Activated CD8-positive, alpha-beta memory T cell treated with anti-CD3 and anti-CD28 coated beads, Interleukin-2, amount 10 ng/mL, durations not matched to agents 7 days and 5 days (primary cell): ENCODE measurements around the gene SIRT2. TPM values are rescaled to one million over a fixed set of nuclear protein-coding genes. Genes with fewer than 3 reads are reported as not detected.
A peak's percentile ranks its signal among the peaks of the same experiment; 100 is the strongest.
"Not testable (repeated sequence)": the region's sequence is repeated elsewhere in the genome, so short reads cannot be mapped to it uniquely, and the experiment has no call there.

Source experiments
- ATAC-seq: fragments of 150-1000 bp; cut with Tn5 transposase; one replicate; pipeline ENCODE4 v1.10.0; 2021; ENCODE audit warnings: moderate library complexity
- CTCF ChIA-PET: fragments of 350-600 bp; sonication (Branson Sonifier 250); formaldehyde crosslinking; loops from one replicate; lab custom pipeline; 2021; ENCODE audit warnings: antibody characterized with exemption; lab: Charles Lee
- DNase-seq: peaks from one replicate; pipeline ENCODE4 v3.0.0-alpha.2; 2020
- H3K27ac Mint-ChIP-seq: one replicate; pipeline ENCODE4 v1.8.0; 2021; ENCODE audit warnings: mild to moderate bottlenecking, mixed read lengths
- H3K27me3 Mint-ChIP-seq: one replicate; pipeline ENCODE4 v1.8.0; 2021; ENCODE audit warnings: mixed read lengths
- H3K36me3 Mint-ChIP-seq: one replicate; pipeline ENCODE4 v1.8.0; 2021; ENCODE audit warnings: mild to moderate bottlenecking, mixed read lengths
- H3K4me1 Mint-ChIP-seq: one replicate; pipeline ENCODE4 v1.8.0; 2021; ENCODE audit warnings: mixed read lengths
- H3K4me3 Mint-ChIP-seq: one replicate; pipeline ENCODE4 v1.8.0; 2021; ENCODE audit warnings: mild to moderate bottlenecking, moderate library complexity, mixed read lengths
- H3K9me3 Mint-ChIP-seq: one replicate; pipeline ENCODE4 v1.8.0; 2022; ENCODE audit warnings: low read depth, mixed read lengths
- total RNA-seq, 2 experiments: library from RNA; stranded (reverse); gene quantifications; one replicate each; pipeline ENCODE4 v1.2.3, GENCODE V29; 2021

The SIRT2 gene
- total RNA-seq, 2 experiments from 2014 or later = 47.1 to 47.8 TPM

GRCh38 chr19:38880882-38881609 lies 18.4 kb downstream of the SIRT2 start:
- H3K27me3 Mint-ChIP-seq = no peaks in the 10 kb centered on the region
- H3K4me3 Mint-ChIP-seq = no peak overlapping the region
- DNase-seq (no peak), ATAC-seq (no peak)
- H3K4me1 Mint-ChIP-seq = peaks cover 28% of the 10 kb centered on the region
- CTCF ChIA-PET = no interaction called here
- no peak overlapping the region for H3K27ac Mint-ChIP-seq
- no peaks in the 10 kb centered on the region for H3K9me3 Mint-ChIP-seq
- peaks cover 6% of the 10 kb centered on the region for H3K36me3 Mint-ChIP-seq

- Mint-ChIP-seq H3K9me3 (no peaks in the 10 kb centered on the region), H3K36me3 (peaks cover 7% of the 10 kb centered on the region), H3K4me3 (no peak overlapping the region), H3K27me3 (no peaks in the 10 kb centered on the region), H3K27ac (peak overlapping the region; percentile 54), H3K4me1 (peaks cover 31% of the 10 kb centered on the region)
- CTCF ChIA-PET = interaction anchor here (2.3 to 5.4 kb wide), 3 partner anchors 8 to 146 kb away, joined by 5 to 55 read pairs (median 12); no protein-coding TSS in a partner anchor
- ATAC-seq = no peak
- DNase-seq = no peak
Observed at GRCh38 chr19:38880076-38880881, 19.1 kb downstream of the SIRT2 start.

GRCh38 chr19:38879400-38879751 lies 20.0 kb downstream of the SIRT2 start:
- Mint-ChIP-seq H3K9me3 (no peaks in the 10 kb centered on the region), H3K27ac (peak overlapping the region; percentile 98), H3K36me3 (peaks cover 9% of the 10 kb centered on the region), H3K27me3 (no peaks in the 10 kb centered on the region), H3K4me1 (peaks cover 31% of the 10 kb centered on the region), H3K4me3 (no peak overlapping the region)
- DNase-seq = no peak
- no peak for ATAC-seq
- CTCF ChIA-PET = interaction anchor here (1.1 to 5.4 kb wide), 12 partner anchors 9 to 261 kb away, joined by 3 to 55 read pairs (median 7); partner anchors contain the start of genes EIF3K, HNRNPL, MRPS12 and NFKBIB

- Mint-ChIP-seq H3K27ac (peak overlapping the region; percentile 98), H3K4me3 (peak overlapping the region; percentile 91), H3K27me3 (no peaks in the 10 kb centered on the region), H3K36me3 (peaks cover 10% of the 10 kb centered on the region), H3K9me3 (no peaks in the 10 kb centered on the region), H3K4me1 (peaks cover 31% of the 10 kb centered on the region)
- ATAC-seq = peak; percentile 34
- no peak for DNase-seq
- CTCF ChIA-PET = interaction anchor here (0.8 to 5.4 kb wide), 18 partner anchors 9 to 476 kb away, joined by 3 to 55 read pairs (median 5); partner anchors contain the start of genes ECH1, EIF3K, FAM98C and HNRNPL
Observed at GRCh38 chr19:38878575-38879399, 20.6 kb downstream of the SIRT2 start.

- Mint-ChIP-seq H3K4me1 (peaks cover 35% of the 10 kb centered on the region), H3K4me3 (peak within 1 kb of the TSS; percentile 91), H3K36me3 (peaks cover 13% of the 10 kb centered on the region), H3K27me3 (no peaks in the 10 kb centered on the region), H3K9me3 (no peaks in the 10 kb centered on the region), H3K27ac (peak within 1 kb of the TSS; percentile 98)
- CTCF ChIA-PET = interaction anchor here (0.8 to 5.4 kb wide), 19 partner anchors 9 to 475 kb away, joined by 3 to 55 read pairs (median 5); partner anchors contain the start of genes ECH1, EIF3K, FAM98C and HNRNPL
- ATAC-seq (peak; percentile 93), DNase-seq (peak; percentile 85)
Observed at GRCh38 chr19:38877781-38878574, 21.4 kb downstream of the SIRT2 start, which contains the start of gene RINL. RINL (minus strand) TSS chr19:38878275; CDS start chr19:38876742, 1,533 bp downstream.

GRCh38 chr19:38875656-38876395 lies 23.6 kb downstream of the SIRT2 start:
- H3K27ac Mint-ChIP-seq = peak overlapping the region; percentile 66
- H3K9me3 Mint-ChIP-seq = no peaks in the 10 kb centered on the region
- no peak for ATAC-seq
- DNase-seq = no peak
- peaks cover 35% of the 10 kb centered on the region for H3K4me1 Mint-ChIP-seq
- peaks cover 15% of the 10 kb centered on the region for H3K36me3 Mint-ChIP-seq
- no peaks in the 10 kb centered on the region for H3K27me3 Mint-ChIP-seq
- CTCF ChIA-PET = interaction anchor here (0.9 to 5.4 kb wide), 5 partner anchors 12 to 362 kb away, joined by 3 to 55 read pairs (median 3); partner anchors contain the start of genes HNRNPL, MRPS12 and SARS2
- H3K4me3 Mint-ChIP-seq = no peak overlapping the region

GRCh38 chr19:38873400-38873799 lies 26.0 kb downstream of the SIRT2 start:
- H3K27me3 Mint-ChIP-seq, ATAC-seq, H3K9me3 Mint-ChIP-seq, H3K27ac Mint-ChIP-seq, DNase-seq, H3K4me3 Mint-ChIP-seq: not testable (repeated sequence)
- Mint-ChIP-seq H3K36me3 (peaks cover 29% of the 10 kb centered on the region), H3K4me1 (peaks cover 45% of the 10 kb centered on the region)
- CTCF ChIA-PET = interaction anchor here (1.2 kb wide), 2 partner anchors 24 to 31 kb away, joined by 3 to 4 read pairs; no protein-coding TSS in a partner anchor

DNA sequence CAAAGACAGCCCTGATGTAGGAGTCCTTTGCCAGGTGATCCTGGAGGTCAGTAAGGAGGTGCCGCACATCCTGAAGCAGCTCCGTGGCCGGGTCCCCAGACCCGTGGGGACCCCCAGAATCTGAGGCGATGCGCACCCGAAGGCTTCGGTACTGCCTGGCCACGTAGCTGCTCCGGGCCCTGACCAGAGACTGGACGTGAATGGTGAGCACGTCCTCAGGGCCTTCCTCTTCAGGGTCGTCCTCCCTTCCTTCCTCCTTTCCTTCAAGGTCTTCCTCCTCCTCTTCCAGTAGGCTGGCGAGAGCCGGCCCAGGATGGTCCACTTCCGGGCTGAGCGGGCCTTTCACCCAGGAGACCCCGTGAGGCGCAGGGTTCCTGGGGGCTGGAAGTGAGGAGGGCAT lies 28.8 kb downstream of the SIRT2 start:
- Mint-ChIP-seq H3K4me3 (peak overlapping the region; percentile 53), H3K36me3 (peaks cover 31% of the 10 kb centered on the region), H3K4me1 (peaks cover 31% of the 10 kb centered on the region), H3K27me3 (no peaks in the 10 kb centered on the region), H3K9me3 (no peaks in the 10 kb centered on the region), H3K27ac (peak overlapping the region; percentile 52)
- no peak for ATAC-seq
- DNase-seq = no peak
- CTCF ChIA-PET = interaction anchor here (0.9 to 4.1 kb wide), 9 partner anchors 8 to 236 kb away, joined by 3 to 24 read pairs (median 7); partner anchors contain the start of genes MRPS12, RINL and SARS2

DNA sequence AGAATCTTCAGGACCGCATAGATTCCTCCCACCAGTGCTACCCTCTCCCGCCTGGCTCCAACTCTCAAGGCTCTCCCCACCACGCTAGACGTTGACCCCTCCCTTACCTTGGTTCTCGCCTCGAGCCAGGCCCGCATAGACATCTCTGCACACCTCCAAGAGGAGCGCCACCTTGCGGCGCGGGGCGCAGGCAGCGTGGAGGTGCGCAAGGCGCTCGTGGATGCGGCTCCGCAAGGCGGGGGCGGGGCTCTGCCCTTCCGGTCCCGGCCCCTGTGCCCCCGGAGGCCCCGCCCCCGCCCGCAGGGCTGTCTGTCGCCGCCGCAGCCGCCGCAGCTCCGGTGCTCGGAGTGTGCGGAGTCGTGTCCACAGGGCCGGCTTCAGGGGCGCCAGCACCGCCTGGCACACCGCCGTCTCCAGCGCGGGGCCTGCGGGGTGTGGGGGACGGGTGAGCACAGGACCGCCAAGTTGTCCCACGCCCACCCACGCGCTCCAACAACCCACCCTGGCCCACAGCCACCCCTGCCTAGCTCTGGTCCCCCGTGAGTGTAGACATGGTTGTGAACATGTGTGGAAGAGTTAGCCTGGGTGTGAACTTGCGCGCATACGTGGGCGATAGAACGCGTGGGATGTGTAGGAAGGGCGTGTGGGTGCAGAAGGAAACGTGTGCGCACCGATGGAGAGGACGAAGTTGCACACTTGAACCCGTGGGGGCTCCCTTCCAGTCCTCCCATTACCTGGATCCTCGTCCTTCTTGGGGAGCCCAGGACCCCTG lies 29.4 kb downstream of the SIRT2 start:
- H3K36me3 Mint-ChIP-seq = peaks cover 34% of the 10 kb centered on the region
- ATAC-seq (peak; percentile 96), DNase-seq (peak; percentile 95)

DNA sequence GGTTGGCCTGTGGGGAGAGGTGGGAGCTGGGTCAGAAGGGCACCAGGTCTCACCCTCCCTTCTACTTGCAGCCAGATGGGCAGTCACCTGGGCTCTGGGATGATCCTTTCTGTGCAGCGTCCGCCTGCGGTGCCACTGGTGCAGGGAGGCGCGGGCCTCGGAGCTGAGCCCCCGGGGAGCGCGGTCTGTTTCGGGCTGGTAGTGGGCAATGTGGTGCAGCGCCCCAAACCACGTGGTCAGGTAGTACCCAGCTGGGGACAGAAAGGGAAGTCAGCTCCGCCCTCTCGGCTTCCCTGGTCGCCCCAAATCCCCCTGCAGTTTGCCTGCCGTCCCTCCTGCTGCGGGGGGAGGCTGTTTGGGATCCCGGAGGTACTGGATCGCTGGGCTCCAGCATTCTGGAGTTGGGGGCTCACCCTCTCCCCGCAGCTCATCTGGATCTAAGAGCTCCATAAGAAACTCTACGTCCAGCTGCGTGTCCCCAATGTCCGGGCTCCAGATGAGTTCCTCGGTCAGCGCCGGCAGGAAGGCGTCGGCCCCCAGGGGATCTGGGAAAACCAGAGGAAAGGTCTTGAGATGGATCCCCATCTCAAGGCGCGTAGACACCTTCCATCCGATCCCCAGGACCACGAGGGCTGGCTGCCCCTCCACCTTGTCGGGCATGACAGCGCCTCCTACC lies 30.1 kb downstream of the SIRT2 start:
- H3K4me3 Mint-ChIP-seq = peak overlapping the region; percentile 79
- ATAC-seq (no peak), DNase-seq (peak; percentile 63)
- CTCF ChIA-PET = interaction anchor here (0.8 to 4.1 kb wide), 17 partner anchors 8 to 466 kb away, joined by 3 to 24 read pairs (median 7); partner anchors contain the start of genes ACTN4, ECH1, FAM98C and MRPS12
- H3K9me3 Mint-ChIP-seq = no peaks in the 10 kb centered on the region
- H3K4me1 Mint-ChIP-seq = peaks cover 44% of the 10 kb centered on the region
- H3K36me3 Mint-ChIP-seq = peaks cover 37% of the 10 kb centered on the region
- peak overlapping the region; percentile 85 for H3K27ac Mint-ChIP-seq
- no peaks in the 10 kb centered on the region for H3K27me3 Mint-ChIP-seq

More for the DNA sequence above, 29.4 kb downstream of the SIRT2 start:
- peak overlapping the region; percentile 79 for H3K4me3 Mint-ChIP-seq
- H3K27me3 Mint-ChIP-seq = no peaks in the 10 kb centered on the region
- H3K4me1 Mint-ChIP-seq = peaks cover 37% of the 10 kb centered on the region
- CTCF ChIA-PET = interaction anchor here (1.0 to 4.1 kb wide), 14 partner anchors 8 to 236 kb away, joined by 3 to 24 read pairs (median 9); partner anchors contain the start of genes ECH1, MRPS12, RINL and SARS2
- H3K27ac Mint-ChIP-seq = peak overlapping the region; percentile 85
- no peaks in the 10 kb centered on the region for H3K9me3 Mint-ChIP-seq
